Amniotic stem cell (primary cell): ENCODE data around the gene FOXP1.
"Not testable (repeated sequence)": the region's sequence is repeated elsewhere in the genome, so short reads cannot be mapped to it uniquely, and the experiment has no call there.

Experiments
- DNase-seq: peaks from one replicate; lab custom pipeline; 2025; lab: John Stamatoyannopoulos, UW

FOXP1 gene

GRCh38 chr3:71450162-71450561 lies 133.4 kb downstream of the FOXP1 start:
- DNase-seq: no peak

- DNase-seq: no peak
Observed at GRCh38 chr3:71447803-71448202, 135.7 kb downstream of the FOXP1 start.

GRCh38 chr3:71447197-71447596 lies 136.3 kb downstream of the FOXP1 start:
- no peak for DNase-seq

GRCh38 chr3:71446734-71447133 lies 136.8 kb downstream of the FOXP1 start:
- DNase-seq: no peak

- DNase-seq: no peak
Observed at GRCh38 chr3:71446260-71446659, 137.3 kb downstream of the FOXP1 start.

- no peak for DNase-seq
Observed at GRCh38 chr3:71444861-71445259, 138.7 kb downstream of the FOXP1 start.

- DNase-seq: no peak
Observed at GRCh38 chr3:71444028-71444860, 139.3 kb downstream of the FOXP1 start.

- DNase-seq: no peak
Observed at GRCh38 chr3:71443332-71443731, 140.2 kb downstream of the FOXP1 start.

- no peak for DNase-seq
Observed at GRCh38 chr3:71442652-71443042, 140.9 kb downstream of the FOXP1 start.

GRCh38 chr3:71441925-71442651 lies 141.4 kb downstream of the FOXP1 start:
- DNase-seq: no peak

GRCh38 chr3:71441217-71441924 lies 142.2 kb downstream of the FOXP1 start:
- DNase-seq: no peak

GRCh38 chr3:71438904-71439303 lies 144.6 kb downstream of the FOXP1 start:
- no peak for DNase-seq

GRCh38 chr3:71438071-71438685 lies 145.3 kb downstream of the FOXP1 start:
- no peak for DNase-seq

GRCh38 chr3:71436337-71436736 lies 147.2 kb downstream of the FOXP1 start:
- DNase-seq: no peak

GRCh38 chr3:71435836-71436235 lies 147.7 kb downstream of the FOXP1 start:
- DNase-seq: not testable (repeated sequence)

- no peak for DNase-seq
Observed at GRCh38 chr3:71433631-71434030, 149.9 kb downstream of the FOXP1 start.

GRCh38 chr3:71432044-71432975 lies 151.2 kb downstream of the FOXP1 start:
- no peak for DNase-seq

- no peak for DNase-seq
Observed at GRCh38 chr3:71430941-71431552, 152.5 kb downstream of the FOXP1 start.

- DNase-seq: no peak
Observed at GRCh38 chr3:71429597-71429988, 153.9 kb downstream of the FOXP1 start.

- DNase-seq: no peak
Observed at GRCh38 chr3:71428841-71429596, 154.5 kb downstream of the FOXP1 start.
